OCI-LY1 (cell line): Measurements from ENCODE around the gene KIRREL2.

Source experiments
- CTCF ChIP-seq: fragments of 200-600 bp; sonication (generic), shearing (Covaris generic); IDR thresholded peaks from 2 replicates; pipeline ENCODE4 v1.5.1; 2017; ENCODE audit warnings: mild to moderate bottlenecking, antibody characterized with exemption, low read length, moderate library complexity, mixed read lengths
- EZH2 ChIP-seq: fragments of 200-600 bp; sonication (generic), shearing (Covaris generic); IDR thresholded peaks from 2 replicates; pipeline ENCODE4 v1.8.0; 2017; ENCODE audit warnings: borderline replicate concordance, mixed run types, mild to moderate bottlenecking, antibody characterized with exemption, low read length, moderate library complexity, mixed read lengths

- TF ChIP-seq CTCF = no peak
- no peak for TF ChIP-seq EZH2
These were observed 32.8 kb downstream of the KIRREL2 start for GRCh38 chr19:35889370-35890112.
